GM12801 (cell line): ENCODE measurements around the gene RASA1.

Experiments used
- CTCF ChIP-seq: IDR thresholded peaks from one replicate; pipeline ENCODE4 v1.5.1; 2011; ENCODE audit warnings: control low read depth; ENCODE audit not compliant: insufficient read length; ENCODE audit errors: extremely low read depth

RASA1 gene

GRCh38 chr5:87266914-87267573 is 639 bp upstream of the RASA1 start:
- TF ChIP-seq CTCF = no peak

- TF ChIP-seq CTCF = no peak
These were observed 665 bp downstream of the RASA1 start for GRCh38 chr5:87268126-87268969.

GRCh38 chr5:87268970-87269377 is 1.3 kb downstream of the RASA1 start:
- no peak for TF ChIP-seq CTCF

GRCh38 chr5:87276655-87277054 is 9.0 kb downstream of the RASA1 start:
- no peak for TF ChIP-seq CTCF

GRCh38 chr5:87277279-87277835 is 9.7 kb downstream of the RASA1 start:
- no peak for TF ChIP-seq CTCF

- TF ChIP-seq CTCF = no peak
These were observed 11.0 kb downstream of the RASA1 start for GRCh38 chr5:87278590-87279100.

- TF ChIP-seq CTCF = no peak
These were observed 14.6 kb downstream of the RASA1 start for GRCh38 chr5:87282269-87282668.
